Fibroblast of villous mesenchyme (primary cell): ENCODE measurements around the gene ZNF366. TPM values are rescaled to one million over a fixed set of nuclear protein-coding genes. Genes with fewer than 3 reads are reported as not detected.

Source experiments
- DNase-seq: peaks from one replicate; pipeline ENCODE4 v3.0.0-alpha.2; 2010; ENCODE audit warnings: low read depth
- H3K4me3 ChIP-seq: 2 replicates; pipeline ENCODE4 v1.5.1; 2011; ENCODE audit warnings: low read depth, mild to moderate bottlenecking, low read length
- CTCF ChIP-seq: IDR thresholded peaks from 2 replicates; pipeline ENCODE4 v1.5.1; 2012; ENCODE audit warnings: low read depth, mild to moderate bottlenecking, low read length; ENCODE audit not compliant: insufficient read depth
- total RNA-seq: library from RNA; depleted of rRNA; stranded (reverse); fragments of >200 nt; gene quantifications from 2 replicates; pipeline ENCODE4 v1.2.3, GENCODE V29; 2012

The ZNF366 gene
- total RNA-seq, 1 donor, result under 0.01 TPM

- H3K4me3 ChIP-seq, result no peak overlapping the region
- no peak for TF ChIP-seq CTCF
- no peak for DNase-seq
Observed at GRCh38 chr5:72506158-72506549, 1.1 kb downstream of the ZNF366 start.

- no peak for DNase-seq
- H3K4me3 ChIP-seq, result no peak overlapping the region
- no peak for TF ChIP-seq CTCF
Observed at GRCh38 chr5:72505539-72506157, 1.6 kb downstream of the ZNF366 start.

- DNase-seq, result no peak
- H3K4me3 ChIP-seq, result no peak overlapping the region
- no peak for TF ChIP-seq CTCF
Observed at GRCh38 chr5:72505016-72505415, 2.2 kb downstream of the ZNF366 start.

- DNase-seq, result peak; percentile 27
- no peak for TF ChIP-seq CTCF
- H3K4me3 ChIP-seq, result no peak overlapping the region
Observed at GRCh38 chr5:72503888-72504491, 3.2 kb downstream of the ZNF366 start.

GRCh38 chr5:72501488-72501887, 5.7 kb downstream of the ZNF366 start:
- no peak for DNase-seq
- TF ChIP-seq CTCF, result no peak
- no peak overlapping the region for H3K4me3 ChIP-seq

GRCh38 chr5:72499730-72500129, 7.5 kb downstream of the ZNF366 start:
- DNase-seq, result no peak
- no peak for TF ChIP-seq CTCF
- H3K4me3 ChIP-seq, result no peak overlapping the region

GRCh38 chr5:72499090-72499489, 8.1 kb downstream of the ZNF366 start:
- no peak for TF ChIP-seq CTCF
- no peak for DNase-seq
- no peak overlapping the region for H3K4me3 ChIP-seq
